ENCODE measurements around the gene PPCDC. TPM values are rescaled to one million over a fixed set of nuclear protein-coding genes. Genes with fewer than 3 reads are reported as not detected.

PPCDC gene
- total RNA-seq, 1 donor from 2014 or later = 7.3 TPM

- no peak for DNase-seq (ENCODE audit: low read depth)
- Mint-ChIP-seq H3K27ac (ENCODE audit: unreplicated experiment) (no peak overlapping the region), H3K27me3 (ENCODE audit: low read depth, unreplicated experiment) (peaks cover 25% of the 10 kb centered on the region), H3K9me3 (ENCODE audit: unreplicated experiment) (no peaks in the 10 kb centered on the region), H3K4me3 (ENCODE audit: unreplicated experiment) (no peak overlapping the region), H3K36me3 (ENCODE audit: low read depth, unreplicated experiment) (peaks cover 5% of the 10 kb centered on the region), H3K4me1 (ENCODE audit: low read depth, unreplicated experiment) (peaks cover 11% of the 10 kb centered on the region)
- H4K20me1 ChIP-seq (ENCODE audit: insufficient read depth, low read length) = peaks cover 11% of the 10 kb centered on the region
- no peak overlapping the region for H2AFZ ChIP-seq (ENCODE audit: low read depth, low read length)
- no peaks in the 10 kb centered on the region for H3K4me1 ChIP-seq (ENCODE audit: insufficient read depth, low read length)
- TF ChIP-seq EZH2 (IDR thresholded peaks at IDR 0.05; ENCODE audit: insufficient read depth, low read length) (no peak), CTCF (IDR thresholded peaks at IDR 0.05; ENCODE audit: insufficient read depth, low read depth, low read length) (no peak)
- H3K79me2 ChIP-seq (ENCODE audit: insufficient read depth, low read length) = no peaks in the 10 kb centered on the region
- no peak overlapping the region for H3K4me2 ChIP-seq (ENCODE audit: low read length)
- H3K27me3 ChIP-seq (ENCODE audit: insufficient read depth, low read length) = peaks cover 16% of the 10 kb centered on the region
- H3K9me3 ChIP-seq (ENCODE audit: insufficient read depth, low read depth, low read length) = no peaks in the 10 kb centered on the region
- no peak overlapping the region for H3K9ac ChIP-seq (ENCODE audit: low read length)
- no peak for FAIRE-seq
- no peaks in the 10 kb centered on the region for H3K36me3 ChIP-seq (ENCODE audit: insufficient read depth, low read length)
- H3K4me3 ChIP-seq (ENCODE audit: insufficient read depth, low read depth, low read length) = no peak overlapping the region
- H3K27ac ChIP-seq (ENCODE audit: low read depth, low read length) = no peak overlapping the region
Observed at GRCh38 chr15:74992619-74993018, 30.8 kb upstream of the PPCDC start.

DNA sequence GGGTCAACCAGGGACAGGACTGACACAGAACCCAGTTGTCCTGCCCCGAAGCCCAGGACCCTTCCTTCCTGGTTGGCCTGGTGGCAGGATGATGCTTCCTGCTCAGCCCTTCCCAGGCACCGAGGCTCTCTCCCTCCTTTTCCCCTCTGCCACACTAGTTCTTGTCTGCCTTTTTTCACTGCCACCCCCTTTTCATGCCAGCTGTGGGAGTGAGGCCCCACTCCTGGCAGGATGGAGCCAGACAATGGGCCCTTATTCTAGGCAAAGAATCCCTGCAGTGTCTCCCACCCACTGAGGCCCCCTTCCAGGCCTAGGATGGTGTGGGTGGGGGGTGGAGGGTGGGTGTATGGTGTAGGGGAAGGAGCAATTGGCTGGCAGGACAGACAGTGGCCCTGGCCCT, 29.2 kb upstream of the PPCDC start:
- Histone ChIP-seq H3K9ac (ENCODE audit: low read length) (no peak overlapping the region), H3K27me3 (ENCODE audit: insufficient read depth, low read length) (peaks cover 16% of the 10 kb centered on the region), H3K4me3 (ENCODE audit: insufficient read depth, low read depth, low read length) (no peak overlapping the region), H3K9me3 (ENCODE audit: insufficient read depth, low read depth, low read length) (no peaks in the 10 kb centered on the region), H2AFZ (ENCODE audit: low read depth, low read length) (no peak overlapping the region), H3K27ac (ENCODE audit: low read depth, low read length) (no peak overlapping the region), H3K4me1 (ENCODE audit: insufficient read depth, low read length) (no peaks in the 10 kb centered on the region), H4K20me1 (ENCODE audit: insufficient read depth, low read length) (peaks cover 11% of the 10 kb centered on the region), H3K36me3 (ENCODE audit: insufficient read depth, low read length) (no peaks in the 10 kb centered on the region), H3K4me2 (ENCODE audit: low read length) (no peak overlapping the region), H3K79me2 (ENCODE audit: insufficient read depth, low read length) (no peaks in the 10 kb centered on the region)
- Mint-ChIP-seq H3K27me3 (ENCODE audit: low read depth, unreplicated experiment) (peaks cover 27% of the 10 kb centered on the region), H3K27ac (ENCODE audit: unreplicated experiment) (no peak overlapping the region), H3K9me3 (ENCODE audit: unreplicated experiment) (no peaks in the 10 kb centered on the region), H3K36me3 (ENCODE audit: low read depth, unreplicated experiment) (peaks cover 9% of the 10 kb centered on the region), H3K4me3 (ENCODE audit: unreplicated experiment) (no peak overlapping the region), H3K4me1 (ENCODE audit: low read depth, unreplicated experiment) (peaks cover 11% of the 10 kb centered on the region)
- TF ChIP-seq CTCF (IDR thresholded peaks at IDR 0.05; ENCODE audit: insufficient read depth, low read depth, low read length) = no peak
- no peak for TF ChIP-seq EZH2 (IDR thresholded peaks at IDR 0.05; ENCODE audit: insufficient read depth, low read length)
- FAIRE-seq = no peak
- DNase-seq (ENCODE audit: low read depth) = no peak

DNA sequence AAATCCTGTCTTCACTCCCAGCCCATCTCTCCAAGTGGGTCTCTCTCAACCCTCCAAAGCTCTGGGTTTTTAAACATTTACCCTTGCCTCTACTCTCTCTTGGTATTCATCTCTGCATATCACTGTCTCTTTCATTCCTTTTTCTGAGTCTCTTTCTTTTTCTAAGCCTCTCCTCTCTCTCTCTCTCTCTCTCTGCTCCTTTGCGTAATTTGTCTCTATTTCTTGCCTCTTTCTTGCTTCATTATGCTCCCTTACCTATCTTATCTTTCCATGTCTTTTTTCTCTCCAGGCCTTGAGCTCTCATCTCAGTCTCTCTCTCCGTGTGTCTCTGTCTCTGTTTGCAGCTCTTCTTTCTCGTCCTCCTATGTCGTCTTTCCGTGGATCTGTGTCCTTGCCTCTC, 28.7 kb upstream of the PPCDC start:
- DNase-seq (ENCODE audit: low read depth) = no peak
- H3K4me1 Mint-ChIP-seq (ENCODE audit: low read depth, unreplicated experiment) = peaks cover 11% of the 10 kb centered on the region
- Histone ChIP-seq H3K27me3 (ENCODE audit: insufficient read depth, low read length) (peaks cover 16% of the 10 kb centered on the region), H3K27ac (ENCODE audit: low read depth, low read length) (no peak overlapping the region), H3K79me2 (ENCODE audit: insufficient read depth, low read length) (no peaks in the 10 kb centered on the region), H3K4me2 (ENCODE audit: low read length) (peak overlapping the region; percentile 96), H2AFZ (ENCODE audit: low read depth, low read length) (no peak overlapping the region), H3K4me1 (ENCODE audit: insufficient read depth, low read length) (no peaks in the 10 kb centered on the region), H3K36me3 (ENCODE audit: insufficient read depth, low read length) (no peaks in the 10 kb centered on the region), H4K20me1 (ENCODE audit: insufficient read depth, low read length) (peaks cover 11% of the 10 kb centered on the region), H3K4me3 (ENCODE audit: insufficient read depth, low read depth, low read length) (no peak overlapping the region), H3K9me3 (ENCODE audit: insufficient read depth, low read depth, low read length) (no peaks in the 10 kb centered on the region), H3K9ac (ENCODE audit: low read length) (no peak overlapping the region)
- peaks cover 24% of the 10 kb centered on the region for H3K27me3 Mint-ChIP-seq (ENCODE audit: low read depth, unreplicated experiment)
- no peak for TF ChIP-seq CTCF (IDR thresholded peaks at IDR 0.05; ENCODE audit: insufficient read depth, low read depth, low read length)
- no peak for TF ChIP-seq EZH2 (IDR thresholded peaks at IDR 0.05; ENCODE audit: insufficient read depth, low read length)
- H3K36me3 Mint-ChIP-seq (ENCODE audit: low read depth, unreplicated experiment) = peaks cover 9% of the 10 kb centered on the region
- no peak overlapping the region for H3K27ac Mint-ChIP-seq (ENCODE audit: unreplicated experiment)
- peaks cover 1% of the 10 kb centered on the region for H3K9me3 Mint-ChIP-seq (ENCODE audit: unreplicated experiment)
- FAIRE-seq = no peak
- H3K4me3 Mint-ChIP-seq (ENCODE audit: unreplicated experiment) = peak overlapping the region; percentile 82
